SK-N-SH (cell line): ENCODE measurements around the gene NTSR1. TPM values are rescaled to one million over a fixed set of nuclear protein-coding genes. Genes with fewer than 3 reads are reported as not detected.

ENCODE experiments used
- CTCF ChIA-PET: fragments of 300-600, 350-600 bp; formaldehyde crosslinking; extraction: SDS; loops from one replicate; lab custom pipeline; 2021; lab: Yijun Ruan, JAX
- POLR2A ChIA-PET: fragments of 350-600 bp; sonication (Branson Sonifier 250); formaldehyde crosslinking; extraction: SDS; loops from one replicate; lab custom pipeline; 2020; ENCODE audit warnings: antibody characterized with exemption, inconsistent platforms; lab: Yijun Ruan, JAX
- DNase-seq: peaks from one replicate; pipeline ENCODE4 v3.0.0; 2012
- H2AFZ ChIP-seq: fragments of 200-600 bp; sonication (generic); 2 replicates; pipeline ENCODE4 v1.8.1; 2016; ENCODE audit warnings: antibody characterized with exemption, mild to moderate bottlenecking, low read depth
- H3F3A ChIP-seq: fragments of 200-600 bp; sonication (generic); replicated peaks from 2 replicates; pipeline ENCODE3; 2016; ENCODE audit warnings: antibody characterized with exemption, mild to moderate bottlenecking; ENCODE audit not compliant: insufficient read depth
- H3K27ac ChIP-seq, 2 experiments: fragments of 200-500 bp in 1 of 2; fragments of 200-600 bp in 1 of 2; sonication (Bioruptor generic) in 1 of 2; sonication (generic), shearing (Covaris generic) in 1 of 2; 2 replicates each; pipeline versions ENCODE4 v1.5.1 to v1.6.1; 2014 to 2016; ENCODE audit warnings: low read depth in 2 of 2, inconsistent platforms in 1 of 2, low read length in 1 of 2, mild to moderate bottlenecking in 1 of 2, mixed read lengths in 1 of 2
- H3K27me3 ChIP-seq: fragments of 200-600 bp; sonication (generic), shearing (Covaris generic); 2 replicates; pipeline ENCODE4 v1.6.1; 2016; ENCODE audit warnings: mixed run types; ENCODE audit not compliant: insufficient read depth
- H3K36me3 ChIP-seq, 2 experiments: fragments of 200-500 bp in 1 of 2; fragments of 200-600 bp in 1 of 2; sonication (Bioruptor generic) in 1 of 2; sonication (generic) in 1 of 2; replicated peaks in 1 of 2; 2 replicates each; pipeline versions ENCODE3 to v1.5.1; 2014 to 2016; ENCODE audit warnings: low read length in 1 of 2, mild to moderate bottlenecking in 1 of 2; ENCODE audit not compliant: insufficient read depth in 2 of 2, control insufficient read depth in 1 of 2
- H3K4me1 ChIP-seq, 2 experiments: fragments of 200-500 bp in 1 of 2; fragments of 200-600 bp in 1 of 2; sonication (Bioruptor generic) in 1 of 2; sonication (generic), shearing (Covaris generic) in 1 of 2; 2 replicates each; pipeline versions ENCODE4 v1.5.1 to v1.6.1; 2014 to 2016; ENCODE audit warnings: low read depth in 1 of 2, low read length in 1 of 2, mixed run types in 1 of 2; ENCODE audit not compliant: insufficient read depth in 2 of 2, control insufficient read depth in 1 of 2
- H3K4me2 ChIP-seq: fragments of 200-600 bp; sonication (generic), shearing (Covaris generic); 2 replicates; pipeline ENCODE4 v1.6.1; 2017; ENCODE audit warnings: mixed run types
- H3K4me3 ChIP-seq, 2 experiments: fragments of 200-500 bp in 1 of 2; fragments of 200-600 bp in 1 of 2; sonication (Bioruptor generic) in 1 of 2; sonication (generic), shearing (Covaris generic) in 1 of 2; 2 replicates each; pipeline versions ENCODE4 v1.5.1 to v1.8.1; 2014 to 2016; ENCODE audit warnings: low read depth in 2 of 2, inconsistent platforms in 1 of 2, low read length in 1 of 2, mild to moderate bottlenecking in 1 of 2, mixed read lengths in 1 of 2, moderate library complexity in 1 of 2
- H3K79me2 ChIP-seq: fragments of 200-600 bp; sonication (generic); 2 replicates; pipeline ENCODE4 v1.8.1; 2017; ENCODE audit warnings: mild to moderate bottlenecking; ENCODE audit not compliant: insufficient read depth
- H3K9ac ChIP-seq: fragments of 200-600 bp; sonication (generic); 2 replicates; pipeline ENCODE4 v1.6.1; 2017; ENCODE audit warnings: mixed run types
- H3K9me2 ChIP-seq: fragments of 200-600 bp; sonication (generic); 2 replicates; pipeline ENCODE4 v1.6.1; 2017; ENCODE audit warnings: mixed run types
- H3K9me3 ChIP-seq: fragments of 200-600 bp; sonication (generic); 2 replicates; pipeline ENCODE4 v1.6.1; 2017; ENCODE audit warnings: mixed run types, mild to moderate bottlenecking, moderate library complexity
- H4K20me1 ChIP-seq: fragments of 200-600 bp; sonication (generic); 2 replicates; pipeline ENCODE4 v1.6.1; 2017; ENCODE audit warnings: mild to moderate bottlenecking, mixed run types; ENCODE audit not compliant: insufficient read depth
- FOXJ3 ChIP-seq: sonication (generic); formaldehyde crosslinking; IDR thresholded peaks from 2 replicates; pipeline ENCODE4 v1.5.1; 2020; ENCODE audit warnings: mild to moderate bottlenecking, missing genetic modification reagents
- IRF3 ChIP-seq: fragments of 150-350 bp; IDR thresholded peaks from 2 replicates; pipeline ENCODE4 v1.6.1; 2016; ENCODE audit warnings: mild to moderate bottlenecking, low read depth, low read length
- MEF2A ChIP-seq: IDR thresholded peaks from 2 replicates; pipeline ENCODE4 v1.4.0; 2012; ENCODE audit warnings: low read depth, borderline replicate concordance
- RAD21 ChIP-seq: IDR thresholded peaks from 2 replicates; pipeline ENCODE4 v1.6.1; 2012; ENCODE audit warnings: mild to moderate bottlenecking, low read length
- RCOR1 ChIP-seq: fragments of 150-350 bp; IDR thresholded peaks from 2 replicates; pipeline ENCODE4 v1.6.1; 2017; ENCODE audit warnings: antibody characterized with exemption, low read length
- REST ChIP-seq: IDR thresholded peaks from 2 replicates; pipeline ENCODE4 v1.6.1; 2012; ENCODE audit warnings: mild to moderate bottlenecking, low read depth, low read length, moderate library complexity
- RFX5 ChIP-seq: IDR thresholded peaks from 2 replicates; pipeline ENCODE4 v1.6.1; 2012; ENCODE audit warnings: mild to moderate bottlenecking, improper control_type of control experiment, low read length
- RXRA ChIP-seq: IDR thresholded peaks from 2 replicates; pipeline ENCODE4 v1.4.0; 2012; ENCODE audit warnings: low read depth, mild to moderate bottlenecking, borderline replicate concordance
- USF2 ChIP-seq: fragments of 150-350 bp; IDR thresholded peaks from 2 replicates; pipeline ENCODE4 v1.6.1; 2017; ENCODE audit warnings: antibody characterized with exemption, low read length, low read depth, borderline replicate concordance
- WGBS: methylation state at CpG from one replicate; pipeline ENCODE4 v1.1.6; 2017; ENCODE audit warnings: low lambda C conversion rate; 5-methylcytosine and 5-hydroxymethylcytosine counted together
- polyA plus RNA-seq, 3 experiments: library from polyadenylated mRNA; depleted of rRNA; stranded (reverse); fragments of >200 nt; gene quantifications; 2 replicates each; pipeline ENCODE4 v1.2.3, GENCODE V29; 2012

The NTSR1 gene
- polyA plus RNA-seq, 1 of the 3 experiments (the other 2 are of a cell fraction): 8.2 TPM

- Histone ChIP-seq H2AFZ (no peak overlapping the region), H3F3A (no peaks in the 10 kb centered on the region), H3K4me2 (no peak overlapping the region), H3K4me1 (no peaks in the 10 kb centered on the region; a peak in 1 of 4 replicates), H3K27me3 (no peaks in the 10 kb centered on the region), H4K20me1 (no peaks in the 10 kb centered on the region), H3K27ac (no peak overlapping the region; a peak in 1 of 4 replicates), H3K36me3 (no peaks in the 10 kb centered on the region), H3K4me3 (no peak overlapping the region), H3K9me3 (no peaks in the 10 kb centered on the region), H3K79me2 (no peaks in the 10 kb centered on the region), H3K9ac (no peak overlapping the region), H3K9me2 (no peaks in the 10 kb centered on the region)
- CTCF ChIA-PET: interaction anchor here (1.2 to 9.1 kb wide), 4 partner anchors 11 to 157 kb away, joined by 4 to 162 read pairs (median 14); no protein-coding TSS in a partner anchor
- no peak for DNase-seq
- POLR2A ChIA-PET: no interaction called here
- 75% methylated on average over 21 of the region's 33 CpGs for WGBS
- TF ChIP-seq REST: no peak
- no peak for TF ChIP-seq RAD21
- TF ChIP-seq MEF2A: no peak
- TF ChIP-seq USF2: no peak
- TF ChIP-seq RCOR1: no peak
These were observed 42.6 kb upstream of the NTSR1 start for GRCh38 chr20:62665826-62666735.

GRCh38 chr20:62666736-62667529 is 41.7 kb upstream of the NTSR1 start:
- 84% methylated on average over 14 of the region's 27 CpGs for WGBS
- CTCF ChIA-PET: interaction anchor here (1.0 to 9.1 kb wide), 7 partner anchors 12 to 167 kb away, joined by 3 to 162 read pairs (median 5); no protein-coding TSS in a partner anchor

More at GRCh38 chr20:62666736-62667529, 41.7 kb upstream of the NTSR1 start:
- Histone ChIP-seq H3K9me2 (no peaks in the 10 kb centered on the region), H3K4me3 (no peak overlapping the region), H3K79me2 (no peaks in the 10 kb centered on the region)
- TF ChIP-seq RCOR1 (no peak), RXRA (no peak), IRF3 (no peak), RFX5 (no peak), FOXJ3 (CRISPR knock-in tag) (no peak)
- TF ChIP-seq, all 33 proteins: peak for 0
- Histone ChIP-seq H3K4me1 (no peaks in the 10 kb centered on the region; a peak in 1 of 4 replicates), H4K20me1 (no peaks in the 10 kb centered on the region), H3K9me3 (no peaks in the 10 kb centered on the region), H3K36me3 (no peaks in the 10 kb centered on the region), H3K4me2 (no peak overlapping the region), H3K9ac (no peak overlapping the region), H3K27ac (no peak overlapping the region; a peak in 1 of 4 replicates), H2AFZ (no peak overlapping the region), H3F3A (no peaks in the 10 kb centered on the region), H3K27me3 (no peaks in the 10 kb centered on the region)
- no peak for DNase-seq
- POLR2A ChIA-PET: no interaction called here
